ENCODE results near the gene UMOD.

The UMOD gene

DNA sequence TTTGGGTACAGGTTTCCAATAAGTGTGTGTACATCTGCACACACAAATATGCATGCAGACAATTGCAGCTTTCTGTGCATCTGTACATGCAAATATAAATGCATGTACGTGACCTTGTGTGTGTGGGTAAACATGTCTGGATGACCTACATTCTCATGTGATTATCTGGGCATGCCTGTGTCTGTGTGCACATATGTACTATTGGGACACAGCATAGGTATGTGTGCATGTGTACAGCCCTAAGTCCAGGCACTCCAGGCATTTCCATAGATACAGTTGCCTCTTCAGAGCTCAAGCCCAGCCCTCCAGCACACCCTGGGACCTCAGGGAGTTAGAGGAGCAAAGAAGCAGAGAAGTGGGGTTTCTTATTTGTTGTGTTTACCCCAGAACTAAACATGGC lies 18.1 kb downstream of the UMOD start:
- Histone ChIP-seq H3K9me2 (ENCODE audit: low read depth, low read length) (no peaks in the 10 kb centered on the region), H3K4me1 (ENCODE audit: insufficient read depth, low read length, severe bottlenecking) (no peaks in the 10 kb centered on the region), H3K9me3 (ENCODE audit: low read length) (no peaks in the 10 kb centered on the region), H4K20me1 (ENCODE audit: insufficient read depth, low read length) (no peaks in the 10 kb centered on the region), H3K36me3 (ENCODE audit: insufficient read depth, low read length) (no peaks in the 10 kb centered on the region), H3K9ac (ENCODE audit: low read length) (no peak overlapping the region), H3K4me3 (ENCODE audit: low read depth, low read length, poor library complexity, severe bottlenecking) (no peak overlapping the region), H3K79me2 (ENCODE audit: insufficient read depth, low read length) (no peaks in the 10 kb centered on the region), H2AFZ (ENCODE audit: low read length) (no peak overlapping the region), H3K27me3 (ENCODE audit: insufficient read depth, low read length) (no peaks in the 10 kb centered on the region), H3K27ac (ENCODE audit: low read depth, low read length, poor library complexity, severe bottlenecking) (no peak overlapping the region), H3F3A (ENCODE audit: insufficient read depth, low read length) (no peaks in the 10 kb centered on the region), H3K4me2 (ENCODE audit: low read length) (no peak overlapping the region)
- TF ChIP-seq, protein P1, sequence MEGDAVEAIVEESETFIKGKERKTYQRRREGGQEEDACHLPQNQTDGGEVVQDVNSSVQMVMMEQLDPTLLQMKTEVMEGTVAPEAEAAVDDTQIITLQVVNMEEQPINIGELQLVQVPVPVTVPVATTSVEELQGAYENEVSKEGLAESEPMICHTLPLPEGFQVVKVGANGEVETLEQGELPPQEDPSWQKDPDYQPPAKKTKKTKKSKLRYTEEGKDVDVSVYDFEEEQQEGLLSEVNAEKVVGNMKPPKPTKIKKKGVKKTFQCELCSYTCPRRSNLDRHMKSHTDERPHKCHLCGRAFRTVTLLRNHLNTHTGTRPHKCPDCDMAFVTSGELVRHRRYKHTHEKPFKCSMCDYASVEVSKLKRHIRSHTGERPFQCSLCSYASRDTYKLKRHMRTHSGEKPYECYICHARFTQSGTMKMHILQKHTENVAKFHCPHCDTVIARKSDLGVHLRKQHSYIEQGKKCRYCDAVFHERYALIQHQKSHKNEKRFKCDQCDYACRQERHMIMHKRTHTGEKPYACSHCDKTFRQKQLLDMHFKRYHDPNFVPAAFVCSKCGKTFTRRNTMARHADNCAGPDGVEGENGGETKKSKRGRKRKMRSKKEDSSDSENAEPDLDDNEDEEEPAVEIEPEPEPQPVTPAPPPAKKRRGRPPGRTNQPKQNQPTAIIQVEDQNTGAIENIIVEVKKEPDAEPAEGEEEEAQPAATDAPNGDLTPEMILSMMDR (IDR thresholded peaks at IDR 0.05; ENCODE audit: low read length) = no peak

DNA sequence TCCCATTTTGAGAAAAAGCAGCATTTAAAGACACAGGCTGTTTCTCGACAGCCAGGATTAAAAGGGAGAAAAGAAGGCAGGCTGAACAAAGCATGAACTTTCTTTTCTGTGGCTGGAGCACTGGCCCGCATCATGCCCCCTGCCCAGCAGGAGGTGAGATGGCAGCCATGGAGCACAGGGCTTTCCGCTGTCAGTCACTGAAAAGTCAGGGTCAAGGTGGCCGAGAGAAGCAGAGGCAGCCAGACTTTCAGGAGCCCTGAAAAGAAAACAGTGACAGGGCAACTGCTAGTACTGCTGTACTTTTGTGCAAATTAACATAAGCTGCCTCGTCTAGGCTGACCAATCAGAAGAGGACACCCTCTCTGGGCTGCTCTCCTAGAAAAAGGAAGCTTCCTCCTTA lies 19.4 kb downstream of the UMOD start:
- Histone ChIP-seq H3F3A (ENCODE audit: insufficient read depth, low read length) (no peaks in the 10 kb centered on the region), H3K4me3 (ENCODE audit: low read depth, low read length, poor library complexity, severe bottlenecking) (no peak overlapping the region), H4K20me1 (ENCODE audit: insufficient read depth, low read length) (no peaks in the 10 kb centered on the region), H3K4me1 (ENCODE audit: insufficient read depth, low read length, severe bottlenecking) (no peaks in the 10 kb centered on the region), H3K27me3 (ENCODE audit: insufficient read depth, low read length) (no peaks in the 10 kb centered on the region), H3K36me3 (ENCODE audit: insufficient read depth, low read length) (no peaks in the 10 kb centered on the region), H3K9me2 (ENCODE audit: low read depth, low read length) (no peaks in the 10 kb centered on the region), H3K9ac (ENCODE audit: low read length) (no peak overlapping the region), H3K4me2 (ENCODE audit: low read length) (no peak overlapping the region), H3K79me2 (ENCODE audit: insufficient read depth, low read length) (no peaks in the 10 kb centered on the region), H2AFZ (ENCODE audit: low read length) (no peak overlapping the region), H3K9me3 (ENCODE audit: low read length) (no peaks in the 10 kb centered on the region), H3K27ac (ENCODE audit: low read depth, low read length, poor library complexity, severe bottlenecking) (no peak overlapping the region)
- TF ChIP-seq, protein P1 (IDR thresholded peaks at IDR 0.05; ENCODE audit: low read length) = no peak
- TF ChIP-seq EZH2 (IDR thresholded peaks at IDR 0.05; ENCODE audit: borderline replicate concordance, low read length) = no peak

DNA sequence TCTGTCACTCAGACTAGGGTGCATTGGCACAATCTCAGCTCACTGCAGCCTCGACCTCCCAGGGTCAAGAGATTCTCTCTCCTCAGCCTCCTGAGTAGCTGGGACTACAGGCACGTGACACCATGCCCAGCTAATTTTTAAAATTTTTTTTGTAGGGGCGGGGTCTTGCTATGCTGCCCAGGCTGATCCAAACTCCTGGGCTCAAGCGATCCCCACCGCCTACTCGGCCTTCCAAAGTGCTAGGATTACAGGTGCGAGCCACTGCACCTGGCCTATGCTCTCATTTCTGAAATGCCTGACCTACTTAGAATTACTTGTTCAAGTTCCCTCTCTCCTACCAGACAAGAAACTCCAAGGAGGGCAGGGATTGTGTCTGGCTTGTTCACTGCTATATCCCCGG lies 20.1 kb downstream of the UMOD start:
- no peak overlapping the region for H3K27ac ChIP-seq (ENCODE audit: low read depth, low read length, poor library complexity, severe bottlenecking)
- H3K9me2 ChIP-seq (ENCODE audit: low read depth, low read length) = no peaks in the 10 kb centered on the region

More for the DNA sequence above, 20.1 kb downstream of the UMOD start:
- Histone ChIP-seq H3K9me3 (ENCODE audit: low read length) (no peaks in the 10 kb centered on the region), H3K4me3 (ENCODE audit: low read depth, low read length, poor library complexity, severe bottlenecking) (no peak overlapping the region), H3K27me3 (ENCODE audit: insufficient read depth, low read length) (no peaks in the 10 kb centered on the region), H3K9ac (ENCODE audit: low read length) (no peak overlapping the region), H3K79me2 (ENCODE audit: insufficient read depth, low read length) (no peaks in the 10 kb centered on the region), H4K20me1 (ENCODE audit: insufficient read depth, low read length) (no peaks in the 10 kb centered on the region), H2AFZ (ENCODE audit: low read length) (no peak overlapping the region), H3K4me2 (ENCODE audit: low read length) (no peak overlapping the region), H3F3A (ENCODE audit: insufficient read depth, low read length) (no peaks in the 10 kb centered on the region), H3K4me1 (ENCODE audit: insufficient read depth, low read length, severe bottlenecking) (no peaks in the 10 kb centered on the region), H3K36me3 (ENCODE audit: insufficient read depth, low read length) (no peaks in the 10 kb centered on the region)
- TF ChIP-seq, protein P1 (IDR thresholded peaks at IDR 0.05; ENCODE audit: low read length) = no peak
- no peak for TF ChIP-seq EZH2 (IDR thresholded peaks at IDR 0.05; ENCODE audit: borderline replicate concordance, low read length)

All from OCI-LY1 (cell line).